GM13976 (cell line): Measurements from ENCODE around the gene PTPN12.
"Not testable (repeated sequence)": the region's sequence is repeated elsewhere in the genome, so short reads cannot be mapped to it uniquely, and the experiment has no call there.

ENCODE experiments used
- DNase-seq: peaks from one replicate; pipeline ENCODE4 v3.0.0; 2012; ENCODE audit warnings: low spot score
- CTCF ChIP-seq: IDR thresholded peaks from 2 replicates; pipeline ENCODE4 v1.5.1; 2012; ENCODE audit warnings: borderline replicate concordance, mild to moderate bottlenecking; ENCODE audit not compliant: insufficient read depth; ENCODE audit errors: extremely low read depth, missing control alignments, control extremely low read depth
- in situ Hi-C: fragments of 300-500 bp; cut with MboI; formaldehyde crosslinking; loops from one replicate; pipeline ENCODE4 v1.12.0; 2022; ENCODE audit warnings: low sequenced_read_pairs, mixed read lengths, inconsistent platforms; ENCODE audit not compliant: unreplicated experiment

PTPN12 gene

GRCh38 chr7:77529279-77529678 lies 7.8 kb upstream of the PTPN12 start:
- in situ Hi-C loops = no loop called here
- TF ChIP-seq CTCF = no peak

GRCh38 chr7:77531038-77531437 lies 6.1 kb upstream of the PTPN12 start:
- in situ Hi-C loops = no loop called here
- no peak for TF ChIP-seq CTCF
- peak; percentile 32 for DNase-seq

More at GRCh38 chr7:77529279-77529678, 7.8 kb upstream of the PTPN12 start:
- DNase-seq = no peak

- in situ Hi-C loops = no loop called here
- no peak for DNase-seq
- no peak for TF ChIP-seq CTCF
Measured at GRCh38 chr7:77532247-77532646, 4.8 kb upstream of the PTPN12 start.

- in situ Hi-C loops, DNase-seq: not testable (repeated sequence)
Measured at GRCh38 chr7:77532732-77533131, 4.4 kb upstream of the PTPN12 start.

- DNase-seq, in situ Hi-C loops: not testable (repeated sequence)
Measured at GRCh38 chr7:77534046-77534445, 3.0 kb upstream of the PTPN12 start.

GRCh38 chr7:77536017-77536412 lies 1.1 kb upstream of the PTPN12 start:
- DNase-seq = no peak
- TF ChIP-seq CTCF = no peak
- in situ Hi-C loops = no loop called here

- TF ChIP-seq CTCF = no peak
- in situ Hi-C loops = no loop called here
- peak; percentile 99 for DNase-seq
Measured at GRCh38 chr7:77536413-77537135, 521 bp upstream of the PTPN12 start.
